GM12801 (cell line): ENCODE measurements around the gene TNNT3.

ENCODE experiments used
- CTCF ChIP-seq: IDR thresholded peaks from one replicate; pipeline ENCODE4 v1.5.1; 2011; ENCODE audit warnings: control low read depth; ENCODE audit not compliant: insufficient read length; ENCODE audit errors: extremely low read depth

Gene TNNT3

GRCh38 chr11:1964348-1964747, 44.8 kb downstream of the TNNT3 start:
- no peak for TF ChIP-seq CTCF

GRCh38 chr11:1964955-1965354, 45.5 kb downstream of the TNNT3 start:
- TF ChIP-seq CTCF, result no peak

- no peak for TF ChIP-seq CTCF
Observed at GRCh38 chr11:1966531-1966930, 47.0 kb downstream of the TNNT3 start.

- TF ChIP-seq CTCF, result no peak
Observed at GRCh38 chr11:1967641-1968225, 48.2 kb downstream of the TNNT3 start.

- TF ChIP-seq CTCF, result no peak
Observed at GRCh38 chr11:1968454-1969002, 49.0 kb downstream of the TNNT3 start.

- TF ChIP-seq CTCF, result no peak
Observed at GRCh38 chr11:1969035-1969434, 49.5 kb downstream of the TNNT3 start.

GRCh38 chr11:1969776-1970175, 50.3 kb downstream of the TNNT3 start:
- TF ChIP-seq CTCF, result no peak

- no peak for TF ChIP-seq CTCF
Observed at GRCh38 chr11:1970956-1971355, 51.5 kb downstream of the TNNT3 start.
